Measurements from ENCODE around the gene COLGALT1.
"Not testable (repeated sequence)": the region's sequence is repeated elsewhere in the genome, so short reads cannot be mapped to it uniquely, and the experiment has no call there.

COLGALT1 gene

DNA sequence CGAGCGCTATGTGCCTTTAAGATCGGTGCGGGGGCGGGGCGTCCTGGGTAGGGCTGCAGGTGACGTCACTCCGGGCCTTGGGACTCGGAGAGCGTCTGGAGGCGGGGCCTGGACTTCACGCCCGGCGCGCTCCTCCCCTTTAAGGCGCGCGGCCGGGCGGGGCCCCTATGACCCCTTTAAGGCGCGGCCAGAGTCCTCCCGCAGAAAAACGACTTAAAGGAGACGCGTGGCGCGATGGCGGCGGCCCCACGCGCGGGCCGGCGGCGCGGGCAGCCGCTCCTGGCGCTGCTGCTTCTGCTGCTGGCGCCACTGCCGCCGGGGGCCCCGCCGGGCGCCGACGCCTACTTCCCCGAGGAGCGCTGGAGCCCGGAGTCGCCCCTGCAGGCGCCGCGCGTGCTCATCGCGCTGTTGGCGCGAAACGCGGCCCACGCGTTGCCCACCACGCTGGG, at the start of gene COLGALT1:
Gene COLGALT1, plus strand, starts transcription at position 170 of the 449 bp plus-strand sequence. Its CDS starts 65 bp downstream, at position 235.
- peak; percentile 84 for DNase-seq

DNA sequence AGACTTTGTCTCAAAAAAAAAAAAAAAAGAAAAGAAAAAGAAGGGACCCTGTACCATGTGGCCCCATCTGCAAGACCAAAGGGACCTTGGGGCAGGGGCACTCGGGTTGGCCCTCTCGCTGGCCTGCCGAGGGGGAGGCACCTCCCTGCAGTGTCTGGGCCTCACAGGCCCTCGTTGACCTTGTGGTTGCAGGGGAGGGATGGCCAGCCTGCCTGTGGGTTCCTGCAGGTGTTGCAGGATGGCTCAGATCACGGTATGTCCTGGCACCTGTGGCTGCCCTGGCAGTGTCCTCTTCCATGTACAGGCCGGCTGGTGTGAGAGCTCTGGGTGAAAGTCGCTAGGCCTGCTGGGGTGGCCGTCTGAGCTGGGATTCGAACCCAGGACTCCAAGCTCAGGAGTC, 48.7 kb upstream of the COLGALT1 start:
- no peak for DNase-seq

DNA sequence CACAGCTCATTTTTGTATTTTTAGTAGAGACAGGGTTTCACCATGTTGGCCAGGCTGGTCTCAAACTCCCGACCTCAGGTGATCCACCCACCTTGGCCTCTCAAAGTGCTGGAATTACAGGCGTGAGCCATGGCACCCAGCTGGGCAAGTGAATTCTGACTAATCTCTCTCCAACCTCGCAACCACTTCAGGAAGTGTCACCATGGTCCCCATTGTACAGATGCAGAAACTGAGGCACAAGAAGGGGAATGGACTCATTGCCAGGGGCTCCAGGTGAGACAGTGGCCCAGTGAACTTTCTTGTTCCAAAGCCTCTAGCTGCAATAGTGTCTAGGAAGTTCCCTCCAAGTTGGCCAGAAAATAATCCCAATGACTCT, 46.9 kb upstream of the COLGALT1 start:
- not testable (repeated sequence) for DNase-seq

DNA sequence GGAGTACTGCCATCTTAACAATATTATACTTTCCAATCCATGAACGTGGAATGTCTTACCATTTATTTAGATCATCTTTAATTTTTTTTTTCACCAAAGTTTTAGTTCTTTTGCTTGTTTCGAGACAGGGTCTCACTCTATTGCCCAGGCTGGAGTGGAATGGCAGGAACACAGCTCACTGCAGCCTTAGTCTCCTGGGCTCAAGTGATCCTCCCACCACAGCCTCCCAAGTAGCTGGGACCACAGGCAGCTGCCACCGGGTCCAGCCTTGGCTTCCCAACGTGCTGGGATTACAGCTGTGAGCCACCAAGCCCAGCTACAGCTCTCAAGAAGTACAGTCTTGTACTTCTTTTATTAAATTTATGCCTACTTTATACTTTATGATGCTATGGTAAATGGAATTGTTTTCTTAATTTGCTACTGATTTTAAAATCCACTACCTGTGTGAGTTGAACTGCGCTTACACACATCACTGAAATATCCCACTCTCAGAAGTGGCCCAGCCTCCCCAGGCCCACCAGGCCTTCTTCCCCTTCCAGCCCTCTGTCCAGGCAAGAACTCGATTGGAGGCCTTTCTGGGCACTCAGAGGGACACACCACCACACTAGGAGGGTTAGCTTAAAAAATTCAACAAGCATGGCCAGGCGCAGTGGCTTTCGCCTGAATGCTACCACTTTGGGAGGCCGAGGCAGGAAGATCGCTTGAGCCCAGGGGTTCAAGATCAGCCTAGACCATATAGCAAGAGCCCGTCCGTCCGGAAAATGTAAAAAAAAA, 45.0 kb upstream of the COLGALT1 start:
- DNase-seq = no peak

DNA sequence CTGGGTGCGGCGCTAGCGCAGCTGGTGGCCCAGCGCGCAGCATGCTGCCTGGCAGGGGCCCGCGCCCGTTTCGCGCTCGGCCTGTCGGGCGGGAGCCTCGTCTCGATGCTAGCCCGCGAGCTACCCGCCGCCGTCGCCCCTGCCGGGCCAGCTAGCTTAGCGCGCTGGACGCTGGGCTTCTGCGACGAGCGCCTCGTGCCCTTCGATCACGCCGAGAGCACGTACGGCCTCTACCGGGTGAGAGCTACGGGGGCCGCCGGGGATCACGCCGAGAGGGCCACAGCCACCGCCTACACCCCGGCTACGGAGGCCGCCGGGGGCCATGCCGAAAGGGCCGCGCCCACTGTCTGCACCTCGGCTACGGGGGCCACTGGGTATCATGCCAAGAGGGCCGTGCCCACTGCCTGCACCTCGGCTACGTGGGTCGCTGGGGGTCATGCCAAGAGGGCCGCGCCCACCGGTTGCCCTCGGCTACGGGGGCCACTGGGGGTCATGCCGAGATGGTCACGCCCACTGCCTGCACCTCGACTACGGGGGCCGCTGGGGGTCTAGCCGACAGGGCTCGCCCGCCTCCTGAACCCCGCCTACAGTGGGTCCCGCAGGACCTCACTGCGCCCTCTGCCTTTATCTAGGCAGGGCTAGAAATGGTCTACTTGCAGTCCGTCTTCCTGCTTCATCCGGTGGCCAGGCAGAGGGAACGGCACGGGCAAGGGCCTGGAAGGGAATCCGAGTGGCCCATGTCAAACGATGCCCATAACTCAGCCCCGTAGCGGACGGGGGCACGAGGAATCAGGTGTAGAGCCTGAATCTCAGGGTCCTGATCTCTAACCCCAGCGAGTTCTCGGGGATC, 43.5 kb upstream of the COLGALT1 start:
- DNase-seq = peak; percentile 65

DNA sequence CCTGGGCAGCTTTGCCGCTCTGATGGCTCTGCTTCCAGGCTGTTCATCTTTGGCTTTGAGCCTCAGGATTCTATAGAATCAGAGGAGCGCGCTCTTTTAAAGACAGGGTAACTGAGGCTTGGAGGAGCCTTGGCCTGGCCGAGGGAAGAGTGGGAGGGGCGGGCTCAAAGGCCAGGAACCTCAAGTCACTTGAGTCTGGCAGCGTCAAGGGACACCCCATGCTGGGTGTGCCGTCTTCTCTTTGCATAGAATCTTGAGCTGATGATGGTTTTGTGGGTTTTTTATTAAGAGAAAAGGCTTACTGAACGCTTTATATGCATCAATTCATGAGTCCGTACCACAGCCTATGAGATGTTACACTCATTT, 42.9 kb upstream of the COLGALT1 start:
- DNase-seq = no peak

DNA sequence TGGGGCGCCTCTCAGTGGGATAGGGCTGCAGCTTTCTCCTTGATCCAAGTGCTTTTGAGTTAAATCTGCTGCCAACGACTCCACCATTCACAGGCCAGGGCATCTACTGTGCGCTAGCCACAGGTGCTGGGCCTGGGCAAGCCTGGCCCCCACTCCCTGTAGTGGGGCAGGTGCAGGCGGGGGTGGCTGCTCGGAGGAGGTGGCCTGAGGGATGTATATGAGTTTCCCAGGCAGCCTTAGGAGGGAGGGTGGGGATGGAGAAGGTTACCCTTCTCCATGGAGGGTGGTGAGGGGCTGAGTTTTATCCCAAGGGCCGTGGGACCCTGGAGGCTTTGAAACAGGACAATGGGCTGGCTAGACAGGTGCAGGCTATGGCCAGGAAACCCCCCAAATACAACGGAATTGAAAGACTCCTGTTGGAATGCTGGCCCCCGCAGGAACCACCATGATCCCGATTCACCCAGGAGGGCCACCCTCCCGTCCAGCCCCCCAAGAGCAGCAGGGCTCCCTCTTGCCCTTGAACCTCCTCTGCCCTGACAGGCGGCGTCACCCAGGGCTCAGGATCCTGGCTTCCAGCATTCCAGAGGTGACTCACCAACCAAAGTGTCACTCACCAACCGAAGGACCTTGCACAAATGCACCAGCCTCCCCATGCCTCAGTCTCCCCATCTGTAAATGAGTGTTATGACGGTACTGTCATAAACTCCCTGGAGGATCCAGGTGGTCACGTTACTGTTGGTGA, 39.9 kb upstream of the COLGALT1 start:
- DNase-seq = no peak

DNA sequence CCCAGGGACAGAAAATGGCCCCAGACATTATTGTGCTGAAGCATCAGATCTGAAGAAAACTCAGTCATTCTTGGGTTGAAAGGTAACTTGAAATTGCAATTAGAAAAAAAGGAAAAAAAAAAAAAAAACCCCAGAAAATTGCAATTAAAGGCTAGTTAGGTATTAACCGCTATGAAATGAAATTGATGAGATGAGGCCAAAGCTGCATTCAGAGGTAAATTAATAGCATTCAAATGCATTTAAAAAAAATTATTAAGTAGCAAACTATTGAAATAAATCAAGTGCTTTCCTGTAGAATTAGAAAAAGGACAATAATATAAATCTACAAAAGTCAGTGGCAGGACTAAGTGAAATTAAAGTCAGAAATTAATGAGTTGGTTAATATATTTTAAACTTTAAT, 37.6 kb upstream of the COLGALT1 start:
- DNase-seq = no peak

DNA sequence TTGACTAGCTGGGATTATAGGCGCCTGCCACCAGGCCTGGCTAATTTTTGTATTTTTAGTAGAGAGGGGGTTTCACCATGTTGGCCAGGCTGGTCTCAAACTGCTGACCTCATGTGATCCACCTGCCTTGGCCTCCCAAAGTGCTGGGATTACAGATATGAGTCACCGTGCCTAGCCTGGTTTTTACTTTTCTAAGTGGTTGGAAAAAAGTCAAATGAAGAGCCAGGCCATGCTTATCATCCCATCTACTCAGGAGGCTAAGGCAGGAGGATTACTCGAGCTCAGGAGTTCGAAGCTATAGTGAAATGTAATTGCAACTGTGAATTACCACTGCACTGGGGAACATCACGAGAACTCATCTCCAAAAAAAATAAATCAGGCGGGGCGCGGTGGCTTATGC, 36.8 kb upstream of the COLGALT1 start:
- DNase-seq = not testable (repeated sequence)

DNA sequence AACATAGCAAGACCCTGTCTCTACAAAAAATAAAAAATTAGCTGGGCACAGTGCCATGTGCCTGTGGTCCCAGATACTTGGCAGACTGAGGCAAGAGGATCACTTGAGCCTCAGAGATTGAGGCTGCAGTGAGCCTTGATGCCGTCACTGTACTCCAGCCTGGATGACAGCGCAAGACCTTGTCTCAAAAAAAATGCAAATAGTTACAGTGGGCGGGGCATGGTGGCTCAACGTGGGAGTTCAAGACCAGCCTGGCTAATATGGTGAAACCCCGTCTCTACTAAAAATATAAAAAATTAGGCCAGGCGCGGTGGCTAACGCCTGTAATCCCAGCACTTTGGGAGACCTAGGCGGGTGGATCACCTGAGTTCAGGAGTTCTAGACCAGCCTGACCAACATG, 35.5 kb upstream of the COLGALT1 start:
- DNase-seq = no peak

DNA sequence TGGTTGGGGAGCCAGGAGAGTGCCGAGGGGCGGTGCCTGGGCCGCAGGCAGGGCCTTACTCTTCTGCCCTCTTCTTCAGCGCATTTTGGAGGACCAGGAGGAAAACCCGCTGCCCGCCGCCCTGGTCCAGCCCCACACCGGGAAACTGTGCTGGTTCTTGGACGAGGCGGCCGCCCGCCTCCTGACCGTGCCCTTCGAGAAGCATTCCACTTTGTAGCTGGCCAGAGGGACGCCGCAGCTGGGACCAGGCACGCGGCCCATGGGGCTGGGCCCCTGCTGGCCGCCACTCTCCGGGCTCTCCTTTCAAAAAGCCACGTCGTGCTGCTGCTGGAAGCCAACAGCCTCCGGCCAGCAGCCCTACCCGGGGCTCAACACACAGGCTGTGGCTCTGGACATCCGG, 34.6 kb upstream of the COLGALT1 start:
- DNase-seq = no peak

DNA sequence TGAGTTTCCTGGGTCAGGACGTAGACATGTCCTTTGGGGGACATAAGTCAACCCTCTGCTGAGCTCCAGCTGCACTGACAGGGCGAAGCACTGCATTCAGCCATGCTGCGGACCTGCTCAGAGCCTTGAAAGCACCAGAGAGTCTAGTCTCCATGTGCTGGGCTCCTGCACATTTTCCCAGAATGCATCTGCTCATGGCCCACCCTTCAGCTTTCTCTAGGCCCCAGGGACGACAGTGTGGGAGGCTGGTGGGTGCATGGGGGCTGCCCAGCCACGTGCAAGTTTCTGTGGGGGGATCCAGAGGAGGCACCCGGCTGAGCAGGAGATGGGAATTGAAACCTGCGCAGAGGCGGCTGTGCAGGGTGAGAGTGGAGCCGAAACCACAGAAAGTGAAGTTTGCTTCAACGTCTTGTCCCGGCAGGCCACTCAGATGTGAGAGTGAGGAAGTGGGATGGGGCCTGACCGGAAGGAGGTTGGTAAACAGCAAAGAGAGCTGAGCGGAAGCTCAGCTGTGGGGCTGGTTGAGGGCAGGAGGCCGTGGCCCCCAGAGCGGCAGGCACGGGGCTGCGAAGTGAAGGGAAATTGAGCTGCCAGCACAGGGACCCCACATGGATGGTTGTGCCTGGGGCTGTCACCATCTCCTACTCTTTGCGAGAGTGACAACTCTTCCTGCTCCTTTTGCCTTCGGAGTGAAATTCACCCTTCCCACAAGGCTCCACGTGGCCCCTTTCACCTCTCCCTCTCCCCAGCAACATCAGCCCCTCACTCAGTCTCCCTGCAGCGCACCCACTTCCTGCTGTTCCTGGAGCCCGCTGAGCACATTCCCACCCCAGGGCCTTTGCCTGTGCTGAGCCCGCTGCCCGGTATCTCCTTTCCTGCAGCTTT, 32.2 kb upstream of the COLGALT1 start:
- DNase-seq = no peak

DNA sequence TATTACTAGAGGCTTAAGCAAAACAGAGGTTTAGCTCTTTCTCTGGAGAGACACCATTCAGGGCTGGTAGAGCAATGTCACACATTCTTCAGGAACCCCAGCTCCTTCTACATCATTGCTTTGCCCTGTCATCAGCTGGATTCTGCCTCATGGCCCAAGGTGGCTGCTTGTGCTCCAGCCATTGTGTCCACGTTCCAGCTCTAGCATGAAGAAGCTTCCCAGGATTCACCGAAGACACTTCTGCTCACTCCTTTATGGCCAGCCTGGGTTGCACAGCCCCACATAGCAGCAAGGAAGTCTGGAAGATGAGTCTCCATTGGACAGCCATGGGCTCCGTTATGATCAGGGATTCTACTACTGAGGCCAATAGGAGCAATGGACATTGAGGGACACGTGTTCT, 30.8 kb upstream of the COLGALT1 start:
- DNase-seq = no peak

DNA sequence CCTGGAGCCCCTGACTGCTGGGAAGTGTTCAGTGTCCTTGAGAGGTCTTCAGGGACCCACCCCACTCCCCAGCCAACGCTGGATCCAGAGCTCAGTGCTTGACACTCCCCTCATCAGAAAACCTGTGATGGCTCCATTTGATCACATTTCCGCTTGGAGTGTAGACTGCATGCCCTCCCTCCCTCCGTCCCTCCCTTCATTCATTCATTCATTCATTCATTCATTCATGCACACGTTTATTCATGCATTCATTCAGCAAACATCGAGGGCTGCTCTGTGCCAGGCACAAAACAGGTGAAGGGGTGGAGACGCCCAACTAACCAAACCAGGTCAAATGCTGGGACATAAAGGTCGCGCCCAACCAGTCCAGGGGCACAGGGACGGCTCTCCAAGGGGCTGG, 30.3 kb upstream of the COLGALT1 start:
- no peak for DNase-seq

DNA sequence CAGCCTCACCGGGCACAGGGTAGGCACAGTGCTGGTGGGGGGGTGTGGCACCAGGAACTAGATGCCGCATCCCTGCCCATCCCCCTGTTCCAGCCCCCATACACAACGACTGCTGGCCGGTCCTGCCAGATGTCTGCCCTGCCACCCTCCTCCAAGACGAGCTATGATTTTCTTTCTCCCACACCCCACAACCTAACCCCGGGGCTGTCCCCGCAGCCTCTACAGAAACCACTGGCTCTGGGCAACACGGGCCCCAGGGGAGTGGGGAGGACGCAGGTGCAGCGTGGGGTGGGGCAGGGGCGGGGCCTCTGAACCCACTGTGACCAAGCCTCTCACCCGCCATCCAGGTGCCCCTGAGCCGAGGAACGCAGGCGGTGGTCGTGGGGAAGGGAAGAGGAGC, 28.5 kb upstream of the COLGALT1 start:
- no peak for DNase-seq

DNA sequence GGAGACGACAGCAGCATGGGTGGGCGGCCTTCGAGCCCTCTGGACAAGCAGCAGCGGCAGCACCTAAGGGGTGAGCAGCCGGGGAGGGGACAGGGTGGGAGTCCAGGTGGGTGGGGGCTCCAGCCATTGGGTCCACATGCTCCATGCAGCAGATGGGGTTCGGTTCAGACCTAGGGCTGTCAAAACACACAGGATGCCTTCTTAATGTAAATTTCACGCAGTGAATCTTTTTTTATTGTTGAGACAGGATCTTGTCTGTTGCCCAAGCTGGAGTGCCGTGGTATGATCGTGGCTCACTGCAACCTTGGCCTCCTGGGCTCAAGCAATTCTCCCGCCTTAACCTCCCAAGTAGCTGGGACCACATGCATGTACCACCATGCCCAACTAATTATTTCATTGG, 28.1 kb upstream of the COLGALT1 start:
- no peak for DNase-seq

DNA sequence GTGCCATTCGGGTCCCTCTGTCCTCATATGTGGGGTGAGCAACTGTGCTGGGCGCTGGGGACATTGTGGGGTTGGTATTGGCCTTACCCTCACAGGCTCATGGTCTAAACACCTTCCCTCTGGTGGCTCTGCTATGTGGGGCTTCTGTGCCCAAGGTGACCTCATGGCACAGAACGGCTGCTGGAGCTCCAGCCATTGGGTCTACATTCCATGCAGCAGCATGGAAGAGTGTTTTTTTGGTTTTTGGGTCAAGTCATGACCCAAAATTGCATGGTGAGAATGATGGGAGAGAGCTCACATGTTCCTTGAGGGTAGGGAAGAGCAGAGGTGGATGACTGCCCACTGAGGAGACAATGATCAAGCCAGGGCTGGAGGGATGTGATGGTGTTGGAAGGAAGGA, 26.8 kb upstream of the COLGALT1 start:
- no peak for DNase-seq

DNA sequence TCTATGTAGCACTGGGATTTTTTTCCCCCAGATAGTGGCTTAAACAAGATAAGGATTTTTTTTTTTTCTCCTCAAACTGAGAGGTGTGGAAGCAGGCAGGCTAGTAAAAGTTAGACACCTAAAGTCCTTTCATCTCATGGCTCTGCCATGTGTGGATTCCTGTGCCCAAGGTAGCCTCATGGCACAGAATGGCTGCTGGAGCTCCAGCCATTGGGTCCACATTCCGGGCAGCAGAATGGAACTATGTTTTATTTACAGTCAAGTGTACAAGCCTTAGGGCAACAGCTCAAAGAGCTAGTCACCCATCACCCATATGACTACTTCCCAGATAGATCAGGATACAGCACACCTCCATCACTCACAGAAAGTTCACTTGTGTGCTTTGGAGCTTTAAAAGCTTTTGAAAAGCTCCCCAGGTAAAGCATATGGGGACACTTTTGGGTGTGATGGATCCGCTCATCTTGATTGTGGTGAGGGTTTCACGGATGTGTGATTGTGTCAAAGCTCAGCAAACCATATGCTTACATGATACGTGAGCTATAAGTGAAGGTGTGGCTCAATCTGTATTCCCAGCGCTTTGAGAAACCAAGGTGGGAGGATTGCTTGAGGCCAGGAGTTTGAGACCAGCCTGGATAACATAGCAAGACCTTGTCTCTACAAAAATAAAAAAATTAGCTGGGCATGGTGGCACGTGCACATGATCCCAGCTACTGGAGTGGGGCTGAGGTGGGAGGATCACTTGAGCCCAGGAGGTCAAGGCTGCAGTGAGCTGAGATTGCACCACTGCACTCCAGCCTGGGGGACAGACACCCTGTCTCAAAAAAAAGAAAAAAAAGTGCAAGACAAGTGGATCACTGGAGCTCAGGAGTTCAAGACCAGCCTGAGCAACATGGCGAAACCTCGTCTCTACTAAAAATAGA, 25.9 kb upstream of the COLGALT1 start:
- no peak for DNase-seq

DNA sequence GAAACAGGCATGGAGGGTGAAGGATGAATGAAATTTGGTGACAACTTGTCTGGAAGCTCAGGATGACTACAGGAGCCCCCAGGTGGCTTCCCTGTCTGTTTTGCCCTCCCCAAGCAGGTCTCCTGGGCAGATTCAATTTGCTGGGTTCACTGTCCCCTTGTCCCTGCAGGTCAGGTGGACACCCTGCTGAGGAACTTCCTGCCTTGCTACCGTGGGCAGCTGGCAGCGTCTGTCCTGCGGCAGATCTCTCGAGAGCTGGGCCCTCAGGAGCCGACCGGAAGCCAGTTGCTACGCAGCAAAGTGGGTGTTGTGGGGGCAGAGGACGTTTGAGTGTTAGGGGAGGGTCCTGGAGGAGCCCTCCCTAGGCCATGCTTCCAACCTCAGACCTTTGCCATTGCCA, 24.9 kb upstream of the COLGALT1 start:
- no peak for DNase-seq

DNA sequence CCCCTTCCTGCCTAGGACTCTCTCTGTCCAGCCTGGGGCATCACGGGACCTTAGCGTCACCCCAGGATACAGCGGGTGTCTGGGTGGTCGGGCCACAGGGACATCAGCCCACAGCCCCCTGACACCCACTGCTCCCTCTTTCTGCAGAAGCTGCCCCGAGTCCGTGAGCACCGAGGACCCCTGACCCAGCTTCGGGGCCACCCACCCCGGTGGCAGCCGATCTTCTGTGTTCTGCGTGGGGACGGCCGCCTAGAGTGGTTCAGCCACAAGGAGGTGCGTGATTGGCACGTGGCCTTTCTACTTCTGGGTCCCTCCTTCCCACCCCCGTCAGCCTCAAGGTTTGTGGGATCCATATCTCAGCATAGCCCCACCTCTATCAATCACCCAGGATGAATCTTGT, 23.3 kb upstream of the COLGALT1 start:
- no peak for DNase-seq

DNA sequence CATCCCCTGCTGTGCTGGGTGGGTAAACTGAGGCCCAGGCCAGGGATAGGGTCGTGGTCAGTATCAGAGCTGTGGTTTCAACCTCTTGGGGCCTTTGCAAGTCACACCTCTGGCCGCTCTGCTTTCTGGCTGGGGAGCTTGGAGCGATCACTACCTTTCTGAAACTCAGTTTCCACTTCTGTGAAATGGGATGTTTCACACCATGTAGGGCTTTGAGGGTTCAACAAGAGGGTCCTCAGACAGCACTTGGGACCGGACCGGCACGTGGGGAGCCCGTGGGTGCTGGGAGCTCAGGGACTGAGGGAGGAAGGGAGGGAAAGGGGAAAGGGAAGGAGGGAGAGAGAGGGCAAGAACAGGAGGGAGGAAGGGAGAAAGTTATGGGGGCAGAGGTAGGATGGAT, 22.9 kb upstream of the COLGALT1 start:
- DNase-seq = no peak

Data from 8988T (cell line).